PFSK-1 (cell line): ENCODE measurements around the gene CDH15.

ENCODE experiments used
- FOXP2 ChIP-seq: optimal IDR thresholded peaks from 2 replicates; pipeline ENCODE3; 2011; ENCODE audit warnings: borderline replicate concordance, control low read depth, inconsistent platforms; ENCODE audit not compliant: insufficient read depth; ENCODE audit errors: extremely low read length, extremely low read depth
- POLR2AphosphoS5 ChIP-seq: IDR thresholded peaks from 2 replicates; pipeline ENCODE4 v1.6.1; 2012; ENCODE audit warnings: low read depth, mild to moderate bottlenecking, control low read depth, low read length, moderate library complexity
- REST ChIP-seq, 2 experiments: IDR thresholded peaks; 2 replicates each; pipeline versions ENCODE4 v1.6.1 to v1.8.0; 2011 to 2012; ENCODE audit warnings: low read depth in 2 of 2, low read length in 2 of 2, control low read depth in 1 of 2, inconsistent platforms in 1 of 2, mild to moderate bottlenecking in 1 of 2, moderate library complexity in 1 of 2; ENCODE audit not compliant: insufficient read depth in 1 of 2
- SIN3A ChIP-seq: IDR thresholded peaks from 2 replicates; pipeline ENCODE4 v1.6.1; 2012; ENCODE audit warnings: mild to moderate bottlenecking, low read length, moderate library complexity, borderline replicate concordance; ENCODE audit not compliant: insufficient read depth
- TAF1 ChIP-seq: IDR thresholded peaks from 2 replicates; pipeline ENCODE4 v1.6.1; 2012; ENCODE audit warnings: low read length, control low read depth, borderline replicate concordance; ENCODE audit not compliant: insufficient read depth

Gene CDH15

DNA sequence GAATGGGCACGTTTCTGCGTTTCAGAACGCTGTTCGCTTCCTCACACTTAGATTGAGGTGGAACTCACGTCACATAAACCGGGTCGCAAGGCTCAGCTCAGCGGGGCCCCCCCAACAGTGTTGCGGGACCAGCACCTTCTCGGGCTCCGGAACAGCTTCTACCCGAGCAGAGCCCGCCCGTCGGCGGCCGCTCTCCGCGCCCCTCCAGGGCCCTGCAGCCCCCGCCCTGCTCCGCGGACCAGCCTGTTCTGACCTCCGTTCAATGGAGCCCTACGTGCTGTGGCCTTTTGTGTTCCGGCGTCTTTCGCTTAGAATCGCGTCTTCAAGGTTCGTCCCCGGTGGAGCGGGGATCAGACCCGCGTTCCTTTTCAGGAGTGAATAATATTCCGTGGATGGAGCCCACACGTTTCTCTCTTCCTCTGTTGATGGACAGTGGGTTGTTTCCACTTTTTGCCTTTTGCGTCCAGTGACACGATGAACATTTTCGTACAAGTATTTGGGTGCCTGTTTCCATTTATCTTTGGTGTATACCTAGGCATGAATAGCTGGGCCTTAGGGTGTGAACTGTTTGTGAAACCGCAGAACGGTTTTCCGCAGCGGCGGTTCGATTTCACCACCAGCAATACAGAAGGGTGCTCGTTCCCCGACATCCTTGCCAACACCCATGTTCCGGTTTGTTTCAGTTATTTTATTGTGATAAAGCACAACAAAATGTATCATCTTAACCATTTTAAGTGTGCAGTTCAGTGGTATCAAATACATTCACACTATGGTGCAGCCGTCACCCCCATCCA, 31.1 kb downstream of the CDH15 start:
- no peak for TF ChIP-seq SIN3A

GRCh38 chr16:89207993-89208392, 36.4 kb downstream of the CDH15 start:
- no peak for TF ChIP-seq FOXP2
- TF ChIP-seq REST (IDR thresholded peaks at IDR 0.05; ENCODE audit: insufficient read depth in 1 of 2, low read depth in 2 of 2, low read length in 2 of 2), result no peak
- no peak for TF ChIP-seq TAF1
- TF ChIP-seq SIN3A, result no peak
- no peak for TF ChIP-seq POLR2AphosphoS5

DNA sequence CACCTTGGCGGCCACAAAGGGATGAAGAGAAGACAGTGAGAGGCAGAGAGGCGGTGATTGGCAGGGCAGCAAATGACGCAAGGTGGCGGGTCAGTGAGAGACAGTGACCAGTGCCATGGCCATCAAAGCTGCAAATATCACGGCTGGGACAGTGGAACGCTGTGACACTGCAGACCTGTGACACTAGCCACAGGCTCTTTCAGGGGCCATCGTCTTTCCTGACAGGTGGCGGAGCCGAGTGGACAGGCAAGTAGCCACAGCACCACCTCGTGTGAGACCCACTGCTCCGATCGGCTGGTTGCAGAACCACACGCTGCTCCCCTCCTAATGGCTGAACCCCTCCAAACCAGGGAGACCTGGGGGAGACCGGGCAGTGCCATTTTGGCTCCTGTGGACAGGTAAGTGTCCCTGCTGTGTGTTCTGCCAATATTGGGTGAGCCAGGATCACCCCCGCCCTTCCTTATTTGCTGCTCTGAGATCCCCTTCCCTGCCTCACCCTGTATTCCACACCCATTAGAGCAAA, 38.0 kb downstream of the CDH15 start:
- TF ChIP-seq FOXP2 (no peak), POLR2AphosphoS5 (no peak), TAF1 (no peak), SIN3A (no peak), REST (IDR thresholded peaks at IDR 0.05; ENCODE audit: insufficient read depth in 1 of 2, low read depth in 2 of 2, low read length in 2 of 2) (no peak)

GRCh38 chr16:89210165-89210903, 38.8 kb downstream of the CDH15 start:
- TF ChIP-seq SIN3A (no peak), FOXP2 (no peak), REST (IDR thresholded peaks at IDR 0.05; ENCODE audit: insufficient read depth in 1 of 2, low read depth in 2 of 2, low read length in 2 of 2) (no peak), POLR2AphosphoS5 (no peak), TAF1 (no peak)

DNA sequence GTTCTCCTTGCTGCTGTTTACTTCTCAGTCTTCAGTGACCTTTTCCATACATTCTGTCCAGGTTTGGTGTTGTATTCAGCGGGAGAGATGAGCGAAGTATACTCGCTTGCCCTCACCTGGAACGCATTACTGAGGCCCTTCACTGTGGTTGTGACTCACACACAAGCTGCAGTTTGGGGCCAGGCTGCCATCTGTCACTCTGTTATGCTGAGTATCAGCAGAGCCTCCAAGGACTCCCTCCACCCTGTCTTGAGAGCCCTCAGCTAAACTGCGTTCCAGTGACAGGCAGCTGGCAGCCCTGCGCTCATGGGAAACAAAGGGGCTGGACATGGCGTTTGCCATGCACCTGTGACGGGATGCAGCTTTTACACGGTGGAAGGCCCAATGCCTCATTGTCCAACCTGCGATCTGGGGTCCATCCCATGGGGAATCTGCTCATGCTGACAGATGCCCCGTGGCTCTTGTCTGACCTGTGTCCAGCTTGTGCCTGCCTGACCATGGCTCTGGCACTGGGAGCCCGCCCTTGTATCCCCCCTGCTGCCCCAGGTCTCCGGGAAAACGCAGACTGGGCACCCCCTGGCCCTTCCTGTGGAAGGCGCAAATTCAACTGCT, 39.5 kb downstream of the CDH15 start:
- TF ChIP-seq SIN3A (no peak), POLR2AphosphoS5 (no peak), TAF1 (no peak), FOXP2 (no peak), REST (IDR thresholded peaks at IDR 0.05; ENCODE audit: insufficient read depth in 1 of 2, low read depth in 2 of 2, low read length in 2 of 2) (no peak)
